Activated naive CD4-positive, alpha-beta T cell (primary cell): ENCODE data around the gene SIK2.

ENCODE experiments used
- DNase-seq, 4 experiments: peaks; one replicate each; lab custom pipeline; 2025; lab: John Stamatoyannopoulos, UW

SIK2 gene

DNA sequence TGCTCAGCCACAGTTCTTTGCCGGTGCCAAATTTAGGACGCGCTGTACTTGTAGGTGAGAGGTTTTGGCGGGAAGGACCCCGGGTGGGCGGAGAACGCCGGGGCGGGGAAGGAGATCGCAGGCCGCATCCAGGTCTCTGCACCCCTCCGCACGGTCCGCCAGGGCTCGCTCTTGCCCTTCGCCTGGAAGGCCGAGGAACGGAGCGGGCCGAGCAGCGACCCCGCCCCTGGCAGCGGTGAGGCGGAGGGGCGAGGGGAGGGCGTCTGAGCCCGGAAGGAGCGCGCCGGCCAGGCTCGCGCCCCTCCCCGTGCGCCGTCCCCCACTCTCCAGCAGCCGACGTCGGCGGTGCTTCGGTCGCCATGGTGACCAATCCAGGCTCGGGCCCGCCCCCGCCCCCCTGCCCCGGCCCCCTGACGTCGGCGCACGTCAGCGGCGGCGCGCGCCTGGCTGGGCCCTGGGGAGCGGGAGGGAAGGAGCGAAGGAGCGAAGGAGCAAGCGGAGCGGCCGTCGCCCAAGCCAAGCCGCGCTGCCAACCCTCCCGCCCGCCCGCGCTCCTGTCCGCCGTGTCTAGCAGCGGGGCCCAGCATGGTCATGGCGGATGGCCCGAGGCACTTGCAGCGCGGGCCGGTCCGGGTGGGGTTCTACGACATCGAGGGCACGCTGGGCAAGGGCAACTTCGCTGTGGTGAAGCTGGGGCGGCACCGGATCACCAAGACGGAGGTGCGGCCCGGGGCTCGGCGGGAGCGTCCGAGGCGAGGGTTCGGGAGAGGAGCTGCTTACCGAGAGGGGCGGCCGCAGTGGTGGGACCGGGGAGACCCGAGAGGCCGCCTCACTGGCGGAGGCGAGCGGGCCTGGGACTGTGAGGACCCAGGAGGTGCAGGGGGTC, at the start of gene SIK2:
SIK2 (plus strand) TSS at position 471 of the 886 bp plus-strand sequence; CDS start at position 586, 115 bp downstream.
- DNase-seq: peak; percentile 58 to 88 (median 78)

DNA sequence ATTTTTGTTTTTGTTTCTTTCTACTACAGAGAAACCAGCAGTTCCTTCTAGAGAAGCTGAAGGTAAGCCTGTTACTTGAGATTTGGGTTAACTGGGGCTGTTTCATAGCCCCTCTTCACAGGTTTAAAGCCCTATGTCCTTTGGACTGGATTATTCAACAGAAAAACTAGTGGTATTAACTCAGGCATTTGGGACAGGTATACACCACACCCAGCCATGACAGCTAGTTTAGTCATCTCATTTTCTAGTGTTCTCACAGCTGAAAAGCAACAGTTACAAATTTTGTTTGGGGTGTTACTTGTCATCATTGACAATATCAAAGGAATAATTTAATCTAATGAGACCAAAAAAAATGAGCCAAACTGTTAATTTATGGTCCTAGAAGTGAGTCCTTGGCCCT, 47.7 kb upstream of the SIK2 start:
- DNase-seq: no peak

GRCh38 chr11:111555255-111555654, 47.0 kb upstream of the SIK2 start:
- no peak for DNase-seq

DNA sequence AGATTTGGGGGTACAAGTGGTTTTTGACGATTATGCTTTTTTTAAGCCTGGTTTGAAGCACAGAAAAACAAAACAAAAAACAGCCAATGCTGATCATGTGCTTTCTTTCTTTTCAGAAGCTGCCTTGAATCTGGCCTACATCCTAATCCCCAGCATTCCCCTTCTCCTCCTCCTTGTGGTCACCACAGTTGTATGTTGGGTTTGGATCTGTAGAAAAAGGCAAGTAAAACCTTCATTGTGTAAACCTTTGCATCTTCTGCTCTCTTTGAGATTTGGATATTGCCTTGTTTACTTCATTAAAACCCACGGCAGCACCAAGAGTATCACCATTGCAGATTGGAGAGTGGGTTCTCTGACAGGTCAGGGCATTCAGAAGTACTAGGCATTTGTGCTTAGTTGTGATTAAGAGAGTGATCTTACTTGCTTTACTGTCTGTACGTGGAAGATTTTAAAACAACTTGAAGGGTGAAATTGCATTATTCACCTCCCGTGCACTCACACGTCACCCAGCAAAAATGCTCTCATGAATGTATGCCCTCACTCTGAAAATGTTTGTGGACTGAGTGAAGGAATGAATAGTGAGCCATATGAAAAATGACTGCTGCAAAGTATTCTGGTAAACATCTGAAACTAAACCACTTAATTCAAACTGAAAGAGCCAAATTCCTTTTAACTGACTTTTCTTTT, 44.7 kb upstream of the SIK2 start:
- DNase-seq: no peak

DNA sequence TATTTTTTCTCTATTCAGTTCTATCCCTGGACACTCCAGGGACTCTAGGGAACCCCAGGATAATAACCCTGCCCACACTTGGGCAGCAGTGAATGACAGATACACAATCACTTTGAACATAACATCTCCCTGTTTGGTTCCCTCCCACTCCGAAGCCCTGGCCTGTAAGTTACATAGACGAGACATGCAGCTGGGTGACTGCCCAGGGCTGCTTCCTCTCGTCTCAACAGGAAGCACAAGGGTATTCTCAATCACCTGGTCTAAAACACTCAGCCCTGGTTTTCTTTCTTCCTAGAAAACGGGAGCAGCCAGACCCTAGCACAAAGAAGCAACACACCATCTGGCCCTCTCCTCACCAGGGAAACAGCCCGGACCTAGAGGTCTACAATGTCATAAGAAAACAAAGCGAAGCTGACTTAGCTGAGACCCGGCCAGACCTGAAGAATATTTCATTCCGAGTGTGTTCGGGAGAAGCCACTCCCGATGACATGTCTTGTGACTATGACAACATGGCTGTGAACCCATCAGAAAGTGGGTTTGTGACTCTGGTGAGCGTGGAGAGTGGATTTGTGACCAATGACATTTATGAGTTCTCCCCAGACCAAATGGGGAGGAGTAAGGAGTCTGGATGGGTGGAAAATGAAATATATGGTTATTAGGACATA, 42.3 kb upstream of the SIK2 start:
- DNase-seq: no peak

GRCh38 chr11:111560800-111561199, 41.4 kb upstream of the SIK2 start:
- no peak for DNase-seq

- no peak for DNase-seq
These were observed 40.9 kb upstream of the SIK2 start for GRCh38 chr11:111561306-111561705.

GRCh38 chr11:111561791-111562325, 40.4 kb upstream of the SIK2 start:
- DNase-seq: no peak

DNA sequence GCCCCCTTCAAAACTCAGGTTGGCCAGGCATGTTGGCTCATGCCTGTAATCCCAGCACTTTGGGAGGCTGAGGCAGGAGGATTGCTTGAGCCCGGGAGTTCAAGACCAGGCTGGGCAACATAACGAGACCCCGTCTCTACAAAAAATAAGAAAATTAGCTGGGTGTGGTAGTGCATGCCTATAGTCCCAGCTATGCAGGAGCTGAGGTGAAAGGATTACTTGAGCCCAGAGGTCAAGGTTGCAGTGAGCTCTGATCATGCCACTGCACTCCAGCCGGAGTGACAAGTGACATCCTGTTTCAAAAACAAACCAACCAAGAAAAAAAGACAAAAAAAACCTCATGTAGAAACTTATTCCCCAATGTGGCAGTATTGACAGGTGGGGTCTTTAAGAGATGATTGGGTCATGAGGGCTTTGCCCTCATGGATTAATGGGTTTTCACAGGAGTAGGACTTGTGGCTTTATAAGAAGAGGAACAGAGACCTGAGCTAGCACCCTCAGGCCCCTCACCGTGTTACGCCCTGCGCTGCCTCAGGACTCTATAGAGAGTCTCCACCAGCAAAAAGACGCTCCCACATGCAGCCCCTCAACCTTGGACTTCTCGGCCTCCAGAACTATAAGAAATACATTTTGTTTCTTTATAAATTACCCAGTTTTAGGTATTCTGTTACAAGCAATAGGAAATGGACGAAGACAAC, 39.4 kb upstream of the SIK2 start:
- DNase-seq: no peak

GRCh38 chr11:111565114-111565720, 37.0 kb upstream of the SIK2 start:
- DNase-seq: peak in 3 of 4 experiments; percentile 10 to 36 (median 21)

GRCh38 chr11:111566324-111566723, 35.9 kb upstream of the SIK2 start:
- no peak for DNase-seq

DNA sequence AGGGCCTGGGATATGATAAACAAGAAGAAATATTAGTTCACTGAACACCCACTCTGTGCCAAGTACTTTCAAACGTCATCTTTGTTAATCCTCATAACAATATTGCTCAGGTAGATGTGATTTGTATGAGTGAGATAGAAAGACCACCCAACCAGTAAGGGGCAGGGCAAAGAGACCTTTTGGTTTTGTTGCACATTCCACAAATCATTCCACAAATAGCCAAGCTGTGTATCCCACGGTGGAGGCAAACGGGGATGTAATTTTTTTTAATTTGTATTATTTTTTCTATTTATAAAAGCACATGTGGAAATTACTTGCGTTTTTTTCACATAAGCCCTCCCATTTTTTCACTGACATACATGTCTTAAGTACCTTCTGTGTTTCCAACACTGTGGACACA, 32.8 kb upstream of the SIK2 start:
- DNase-seq: no peak

DNA sequence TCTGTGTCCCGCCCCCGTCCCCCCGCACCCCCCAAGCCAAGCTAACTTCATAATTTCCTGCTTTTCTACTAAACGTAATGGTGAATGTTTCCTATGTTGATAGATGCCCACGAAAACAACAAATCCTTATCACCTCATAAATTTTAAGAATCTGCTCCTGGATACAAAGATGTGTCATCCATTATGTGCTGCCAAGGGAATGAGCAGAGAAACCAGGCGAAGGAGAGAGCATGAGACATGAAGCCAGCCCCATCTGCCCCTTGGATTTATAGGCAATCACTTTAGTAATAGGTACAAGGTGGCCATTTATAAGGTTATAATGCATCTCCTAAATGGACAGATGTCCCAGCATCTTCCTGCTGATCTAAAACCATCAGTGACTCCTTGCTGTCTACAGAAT, 31.5 kb upstream of the SIK2 start:
- DNase-seq: no peak

DNA sequence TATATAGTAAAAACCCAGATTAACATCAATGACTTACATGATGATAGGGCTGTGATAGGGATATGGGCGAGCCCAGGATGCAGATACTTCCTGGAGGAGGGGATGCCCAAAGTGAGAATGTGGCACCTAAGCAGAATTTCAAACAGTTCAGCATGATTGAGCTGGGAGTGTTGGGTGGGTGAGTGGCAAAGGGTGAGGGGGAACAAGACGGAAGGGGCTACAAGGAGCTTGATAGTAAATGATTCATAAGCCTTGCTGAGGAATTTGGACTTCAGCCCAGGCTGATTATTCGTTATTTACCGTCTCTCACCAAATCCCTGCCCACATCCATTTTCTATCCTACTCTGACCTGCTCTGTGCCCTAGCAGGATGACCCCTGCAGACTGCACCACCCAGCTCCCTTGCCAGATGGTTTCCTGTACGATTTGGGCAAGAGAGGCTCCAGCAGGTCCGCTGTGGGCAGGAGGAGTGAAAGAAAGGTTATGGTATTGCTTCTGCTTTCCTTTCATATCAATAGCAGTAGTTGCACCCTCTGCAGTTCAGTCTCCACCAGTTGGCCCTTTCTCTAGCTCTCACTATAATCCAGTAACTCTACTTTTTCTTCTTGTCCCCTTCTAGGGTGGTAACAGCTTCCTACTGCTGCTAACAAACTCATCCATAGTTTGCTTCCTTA, 30.3 kb upstream of the SIK2 start:
- no peak for DNase-seq

DNA sequence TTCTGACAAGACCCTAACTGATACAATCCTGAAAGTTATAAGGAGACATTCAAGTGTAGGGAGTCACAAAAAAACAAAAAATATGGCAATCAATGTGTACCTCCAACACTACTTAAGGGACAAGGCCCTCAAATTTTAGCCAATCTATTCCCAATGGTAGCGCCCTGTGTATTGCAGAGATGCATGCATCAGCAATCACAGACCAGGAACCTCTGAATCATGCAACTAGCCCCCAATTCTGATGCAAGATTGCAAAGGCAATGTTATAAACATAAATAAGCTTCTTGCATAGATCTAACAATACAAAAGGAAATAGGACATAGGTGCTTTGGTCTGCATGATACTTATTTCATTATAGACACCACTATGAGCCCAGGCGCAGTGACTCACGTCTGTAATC, 29.7 kb upstream of the SIK2 start:
- no peak for DNase-seq

DNA sequence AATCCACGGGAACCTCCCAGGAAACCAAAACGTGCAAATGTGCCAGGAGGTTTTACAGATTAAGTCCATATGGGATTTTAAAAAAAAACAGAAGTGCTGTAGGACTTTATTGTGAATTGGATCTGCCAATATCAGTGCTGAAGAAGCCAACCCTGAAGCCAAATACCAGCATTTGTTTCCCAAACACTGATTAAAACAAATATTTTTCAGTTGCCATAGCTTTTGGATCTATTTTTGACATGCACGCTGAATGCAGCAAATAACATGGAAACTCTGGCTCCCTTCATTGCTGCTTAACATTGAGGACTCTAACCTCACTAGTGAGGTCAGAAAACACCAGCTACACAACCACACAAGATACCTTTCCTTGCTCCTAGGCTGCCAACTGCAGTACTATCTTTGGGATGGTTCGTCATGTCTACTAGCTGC, 28.4 kb upstream of the SIK2 start:
- no peak for DNase-seq

GRCh38 chr11:111574373-111575225, 27.6 kb upstream of the SIK2 start:
- DNase-seq: no peak

DNA sequence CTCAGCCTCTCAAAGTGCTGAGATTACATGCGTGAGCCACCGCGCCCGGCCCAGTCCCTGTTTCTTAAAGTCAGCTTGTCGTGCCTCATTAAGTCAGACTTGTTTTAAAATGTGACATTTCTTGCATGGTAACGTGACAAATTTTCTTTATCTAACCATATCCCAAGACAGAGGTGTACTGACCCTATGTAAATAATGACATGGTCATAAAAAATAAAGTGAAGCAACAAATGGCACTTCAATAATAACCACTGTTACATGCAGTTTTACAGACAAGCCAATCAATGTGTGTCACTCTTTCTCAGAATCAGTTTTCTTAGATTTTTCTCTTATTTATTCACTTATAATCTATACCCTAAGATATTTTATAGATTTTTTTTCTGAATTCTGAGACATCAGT, 26.5 kb upstream of the SIK2 start:
- DNase-seq: no peak

GRCh38 chr11:111577821-111578220, 24.4 kb upstream of the SIK2 start:
- no peak for DNase-seq

DNA sequence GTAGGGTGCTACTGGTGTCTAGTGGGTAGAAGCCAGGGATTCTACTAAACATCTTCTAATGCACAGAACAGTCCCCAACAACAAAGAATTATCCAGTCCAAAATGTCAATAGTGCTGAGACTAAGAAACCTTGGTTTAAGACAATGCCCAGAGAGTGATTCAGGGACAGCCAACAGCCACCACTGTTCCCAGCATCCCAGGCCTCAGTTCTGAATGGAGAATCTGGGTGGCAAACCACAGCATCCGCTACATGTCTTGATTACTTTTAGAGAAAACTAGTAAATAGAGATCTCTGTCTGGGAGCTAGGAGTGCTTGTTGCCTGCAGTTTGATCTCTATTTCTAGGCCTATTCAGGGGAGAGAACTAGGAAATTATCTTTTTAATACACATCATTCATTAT, 20.9 kb upstream of the SIK2 start:
- no peak for DNase-seq
